Ishikawa (cell line): ENCODE results near the gene PCDHGA6.

Experiments
- CEBPB ChIP-seq: IDR thresholded peaks from 2 replicates; pipeline ENCODE4 v1.6.1; 2012
- CREB1 ChIP-seq: IDR thresholded peaks from 2 replicates; pipeline ENCODE4 v1.6.1; 2012; ENCODE audit warnings: low read depth
- EGR1 ChIP-seq: IDR thresholded peaks from 2 replicates; pipeline ENCODE4 v1.6.1; 2012
- EP300 ChIP-seq: IDR thresholded peaks from 2 replicates; pipeline ENCODE4 v1.6.1; 2012; ENCODE audit warnings: borderline replicate concordance
- FOXM1 ChIP-seq: IDR thresholded peaks from 2 replicates; pipeline ENCODE4 v1.6.1; 2012; ENCODE audit warnings: low read depth, borderline replicate concordance
- MAX ChIP-seq: IDR thresholded peaks from 2 replicates; pipeline ENCODE4 v1.6.1; 2012
- NFIC ChIP-seq: IDR thresholded peaks from 2 replicates; pipeline ENCODE4 v1.6.1; 2012
- RAD21 ChIP-seq: IDR thresholded peaks from 2 replicates; pipeline ENCODE4 v1.6.1; 2012; ENCODE audit warnings: low read depth
- TAF1 ChIP-seq: IDR thresholded peaks from 2 replicates; pipeline ENCODE4 v1.6.1; 2012; ENCODE audit warnings: low read depth, mild to moderate bottlenecking
- TCF12 ChIP-seq: IDR thresholded peaks from 2 replicates; pipeline ENCODE4 v1.6.1; 2012; ENCODE audit warnings: low read depth
- TEAD4 ChIP-seq: IDR thresholded peaks from 2 replicates; pipeline ENCODE4 v1.6.1; 2012
- USF1 ChIP-seq: IDR thresholded peaks from 2 replicates; pipeline ENCODE4 v1.6.1; 2012
- YY1 ChIP-seq: IDR thresholded peaks from 2 replicates; pipeline ENCODE4 v1.6.1; 2012; ENCODE audit warnings: low read depth
- ZBTB7A ChIP-seq: IDR thresholded peaks from 2 replicates; pipeline ENCODE4 v1.6.1; 2012; ENCODE audit warnings: low read depth
- TF ChIP-seq, protein P1 (sequence below): IDR thresholded peaks from 2 replicates; pipeline ENCODE4 v1.6.1; 2012; ENCODE audit warnings: low read depth, mild to moderate bottlenecking

PCDHGA6 gene

DNA sequence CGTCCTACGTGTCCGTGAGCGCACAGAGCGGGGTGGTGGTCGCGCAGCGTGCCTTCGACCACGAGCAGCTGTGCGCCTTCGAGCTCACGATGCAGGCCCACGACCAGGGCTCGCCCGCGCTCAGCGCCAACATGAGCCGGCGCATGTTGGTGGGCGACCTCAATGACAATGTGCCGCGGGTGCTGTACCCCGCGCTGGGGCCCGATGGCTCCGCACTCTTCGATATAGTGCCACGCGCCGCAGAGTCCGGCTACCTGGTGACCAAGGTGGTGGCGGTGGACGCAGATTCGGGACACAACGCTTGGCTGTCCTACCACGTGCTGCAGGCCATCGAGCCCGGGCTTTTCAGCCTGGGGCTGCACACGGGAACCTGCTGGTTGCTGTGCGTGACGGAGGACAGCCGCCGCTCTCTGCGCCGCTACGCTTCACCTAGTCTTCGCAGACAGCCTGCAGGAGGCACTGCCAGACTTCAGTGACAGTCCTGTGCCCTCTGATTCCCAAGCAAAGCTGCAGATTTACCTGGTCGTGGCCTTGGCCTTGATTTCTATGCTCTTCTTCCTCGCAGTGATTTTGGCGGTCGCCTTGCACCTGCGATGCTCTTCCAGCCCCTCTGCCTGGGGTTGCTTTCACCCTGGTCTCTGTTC, 54.2 kb downstream of the PCDHGA6 start:
- TF ChIP-seq CREB1 (no peak), EGR1 (no peak), CEBPB (no peak), TCF12 (no peak), YY1 (no peak), NFIC (no peak), ZBTB7A (no peak), TEAD4 (no peak), EP300 (no peak), USF1 (no peak), MAX (no peak), RAD21 (no peak), TAF1 (no peak), FOXM1 (no peak)
- TF ChIP-seq, protein P1, sequence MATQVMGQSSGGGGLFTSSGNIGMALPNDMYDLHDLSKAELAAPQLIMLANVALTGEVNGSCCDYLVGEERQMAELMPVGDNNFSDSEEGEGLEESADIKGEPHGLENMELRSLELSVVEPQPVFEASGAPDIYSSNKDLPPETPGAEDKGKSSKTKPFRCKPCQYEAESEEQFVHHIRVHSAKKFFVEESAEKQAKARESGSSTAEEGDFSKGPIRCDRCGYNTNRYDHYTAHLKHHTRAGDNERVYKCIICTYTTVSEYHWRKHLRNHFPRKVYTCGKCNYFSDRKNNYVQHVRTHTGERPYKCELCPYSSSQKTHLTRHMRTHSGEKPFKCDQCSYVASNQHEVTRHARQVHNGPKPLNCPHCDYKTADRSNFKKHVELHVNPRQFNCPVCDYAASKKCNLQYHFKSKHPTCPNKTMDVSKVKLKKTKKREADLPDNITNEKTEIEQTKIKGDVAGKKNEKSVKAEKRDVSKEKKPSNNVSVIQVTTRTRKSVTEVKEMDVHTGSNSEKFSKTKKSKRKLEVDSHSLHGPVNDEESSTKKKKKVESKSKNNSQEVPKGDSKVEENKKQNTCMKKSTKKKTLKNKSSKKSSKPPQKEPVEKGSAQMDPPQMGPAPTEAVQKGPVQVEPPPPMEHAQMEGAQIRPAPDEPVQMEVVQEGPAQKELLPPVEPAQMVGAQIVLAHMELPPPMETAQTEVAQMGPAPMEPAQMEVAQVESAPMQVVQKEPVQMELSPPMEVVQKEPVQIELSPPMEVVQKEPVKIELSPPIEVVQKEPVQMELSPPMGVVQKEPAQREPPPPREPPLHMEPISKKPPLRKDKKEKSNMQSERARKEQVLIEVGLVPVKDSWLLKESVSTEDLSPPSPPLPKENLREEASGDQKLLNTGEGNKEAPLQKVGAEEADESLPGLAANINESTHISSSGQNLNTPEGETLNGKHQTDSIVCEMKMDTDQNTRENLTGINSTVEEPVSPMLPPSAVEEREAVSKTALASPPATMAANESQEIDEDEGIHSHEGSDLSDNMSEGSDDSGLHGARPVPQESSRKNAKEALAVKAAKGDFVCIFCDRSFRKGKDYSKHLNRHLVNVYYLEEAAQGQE, result no peak
